Esophagus squamous epithelium (tissue), 4 donors: Measurements from ENCODE around the gene NAT16.

Experiments
- POLR2A ChIP-seq, 4 donors: fragments of 450-650 bp; IDR thresholded peaks; one replicate each; pipeline ENCODE4 v1.6.1; 2017; ENCODE audit warnings: antibody characterized with exemption in 4 of 4, mild to moderate bottlenecking in 4 of 4, moderate library complexity in 3 of 4
- TF ChIP-seq, protein P1 (sequence below), 6 experiments: fragments of 450-650 bp in 4 of 6; fragments of 200-600 bp in 2 of 6; sonication (generic) in 2 of 6; IDR thresholded peaks; one replicate each; pipeline ENCODE4 v1.5.1; 2016 to 2019; ENCODE audit warnings: antibody characterized with exemption in 6 of 6, mild to moderate bottlenecking in 4 of 6, moderate library complexity in 4 of 6

DNA sequence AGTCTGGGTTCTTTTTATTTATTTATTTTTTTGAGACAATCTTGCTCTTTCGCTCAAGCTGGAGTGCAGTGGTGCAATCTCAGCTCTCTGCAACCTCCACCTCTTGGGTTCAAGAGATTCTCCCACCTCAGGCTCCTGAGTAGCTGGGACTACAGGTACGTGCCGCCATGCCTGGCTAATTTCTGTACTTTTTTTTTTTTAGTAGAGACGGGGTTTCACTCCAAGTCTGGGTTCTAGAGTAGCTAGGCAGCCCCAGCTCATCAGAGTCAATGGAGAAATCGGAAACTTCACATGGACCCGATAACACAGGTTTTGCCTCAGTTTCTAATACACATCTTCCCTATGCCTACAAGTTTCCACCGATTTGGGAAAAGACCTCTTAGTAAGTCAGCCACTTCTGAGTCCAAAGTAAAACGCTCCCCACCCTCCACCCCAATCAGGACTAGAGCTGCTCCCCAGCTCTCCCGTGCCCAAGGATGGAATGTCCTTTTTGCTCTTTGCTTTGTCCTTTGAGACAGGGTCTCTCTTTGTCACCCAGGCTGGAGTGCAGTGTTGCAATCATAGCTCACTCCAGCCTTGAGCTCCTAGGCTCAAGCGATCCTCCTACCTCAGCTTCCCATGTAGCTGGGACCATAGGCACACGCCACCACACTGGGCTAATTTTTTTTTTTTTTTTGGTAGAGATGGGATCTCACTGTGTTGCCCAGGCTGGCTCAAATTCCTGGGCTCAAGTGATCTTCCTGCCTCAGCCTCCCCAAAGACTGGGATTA is 57.0 kb downstream of the NAT16 start:
- TF ChIP-seq, protein P1, sequence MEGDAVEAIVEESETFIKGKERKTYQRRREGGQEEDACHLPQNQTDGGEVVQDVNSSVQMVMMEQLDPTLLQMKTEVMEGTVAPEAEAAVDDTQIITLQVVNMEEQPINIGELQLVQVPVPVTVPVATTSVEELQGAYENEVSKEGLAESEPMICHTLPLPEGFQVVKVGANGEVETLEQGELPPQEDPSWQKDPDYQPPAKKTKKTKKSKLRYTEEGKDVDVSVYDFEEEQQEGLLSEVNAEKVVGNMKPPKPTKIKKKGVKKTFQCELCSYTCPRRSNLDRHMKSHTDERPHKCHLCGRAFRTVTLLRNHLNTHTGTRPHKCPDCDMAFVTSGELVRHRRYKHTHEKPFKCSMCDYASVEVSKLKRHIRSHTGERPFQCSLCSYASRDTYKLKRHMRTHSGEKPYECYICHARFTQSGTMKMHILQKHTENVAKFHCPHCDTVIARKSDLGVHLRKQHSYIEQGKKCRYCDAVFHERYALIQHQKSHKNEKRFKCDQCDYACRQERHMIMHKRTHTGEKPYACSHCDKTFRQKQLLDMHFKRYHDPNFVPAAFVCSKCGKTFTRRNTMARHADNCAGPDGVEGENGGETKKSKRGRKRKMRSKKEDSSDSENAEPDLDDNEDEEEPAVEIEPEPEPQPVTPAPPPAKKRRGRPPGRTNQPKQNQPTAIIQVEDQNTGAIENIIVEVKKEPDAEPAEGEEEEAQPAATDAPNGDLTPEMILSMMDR (IDR thresholded peaks at IDR 0.05), result no peak
- no peak for TF ChIP-seq POLR2A (IDR thresholded peaks at IDR 0.05)
